ENCODE data around the gene RAI14. TPM values are rescaled to one million over a fixed set of nuclear protein-coding genes. Genes with fewer than 3 reads are reported as not detected.
A peak's percentile ranks its signal among the peaks of the same experiment; 100 is the strongest.

Gene RAI14
- total RNA-seq, 6 experiments from 2014 or later, result 11.9 to 30.8 (median 20.8) TPM

DNA sequence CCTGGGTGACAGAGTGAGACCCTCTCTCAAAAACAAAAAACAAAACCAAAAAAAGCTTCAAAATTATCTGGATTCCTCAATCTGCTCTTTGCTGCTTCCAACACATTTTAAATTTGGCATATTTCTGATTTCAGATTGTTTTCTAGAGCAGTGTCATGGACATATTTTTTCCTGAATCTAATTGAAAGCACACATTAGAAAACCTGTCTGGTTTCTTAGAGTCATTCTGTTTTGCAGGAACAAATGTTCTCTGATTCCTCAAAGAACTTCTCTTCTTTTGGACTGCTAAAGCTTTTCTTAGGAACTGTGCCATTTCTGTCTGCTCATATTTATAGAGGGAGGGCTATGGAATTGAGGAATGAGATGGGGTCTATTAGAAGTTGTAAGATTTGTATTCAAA lies 81.6 kb downstream of the RAI14 start:
- H3K27ac ChIP-seq, result peak overlapping the region in 1 of 3 donors; percentile 20
- DNase-seq, result no peak
- H3K9me3 ChIP-seq, result no peaks in the 10 kb centered on the region
- peaks cover 0 to 19% (median 4%) of the 10 kb centered on the region in 4 donors for H3K4me1 ChIP-seq
- TF ChIP-seq POLR2A (IDR thresholded peaks at IDR 0.05), result no peak
- TF ChIP-seq CTCF (IDR thresholded peaks at IDR 0.05), result no peak
- H3K4me3 ChIP-seq, result no peak overlapping the region
- intact Hi-C loops (cut with DNase I), result no loop called here
- no peaks in the 10 kb centered on the region for H3K36me3 ChIP-seq
- H3K27me3 ChIP-seq, result no peaks in the 10 kb centered on the region
- ATAC-seq, result no peak

GRCh38 chr5:34738381-34738780 lies 82.3 kb downstream of the RAI14 start:
- no CpG with 5 or more reads among the region's 1 CpG for WGBS (ENCODE audit: insufficient coverage, low coverage, low lambda C conversion rate, missing lambda C conversion rate)
- Histone ChIP-seq H3K9me3 (no peaks in the 10 kb centered on the region), H3K27ac (peak overlapping the region in 1 of 3 donors; percentile 20), H3K4me1 (peaks cover 0 to 19% (median 3%) of the 10 kb centered on the region in 4 donors), H3K27me3 (no peaks in the 10 kb centered on the region), H3K4me3 (no peak overlapping the region), H3K36me3 (no peaks in the 10 kb centered on the region)
- ATAC-seq (peak; percentile 39 to 87 (median 66)), DNase-seq (peak in 2 of 3 donors; percentile 62)
- TF ChIP-seq POLR2A (IDR thresholded peaks at IDR 0.05), result no peak
- TF ChIP-seq CTCF (IDR thresholded peaks at IDR 0.05), result no peak
- intact Hi-C loops (cut with DNase I), result no loop called here

GRCh38 chr5:34740389-34740806 lies 84.3 kb downstream of the RAI14 start:
- H3K9me3 ChIP-seq, result no peaks in the 10 kb centered on the region
- H3K4me3 ChIP-seq, result no peak overlapping the region
- DNase-seq (no peak), ATAC-seq (peak in 3 of 4 donors; percentile 8 to 42 (median 29))
- H3K4me1 ChIP-seq, result peaks cover 0 to 19% (median 3%) of the 10 kb centered on the region in 4 donors
- no peak for TF ChIP-seq POLR2A (IDR thresholded peaks at IDR 0.05)
- no peak for TF ChIP-seq CTCF (IDR thresholded peaks at IDR 0.05)
- H3K27me3 ChIP-seq, result no peaks in the 10 kb centered on the region
- H3K36me3 ChIP-seq, result no peaks in the 10 kb centered on the region
- H3K27ac ChIP-seq, result no peak overlapping the region
- intact Hi-C loops (cut with DNase I), result no loop called here
- 10% methylated on average over 1 of the region's 3 CpGs for WGBS (ENCODE audit: insufficient coverage, low coverage, low lambda C conversion rate, missing lambda C conversion rate)

GRCh38 chr5:34742061-34742460 lies 85.9 kb downstream of the RAI14 start:
- no peak overlapping the region for H3K27ac ChIP-seq
- DNase-seq (no peak), ATAC-seq (no peak)
- H3K9me3 ChIP-seq, result no peaks in the 10 kb centered on the region
- H3K36me3 ChIP-seq, result no peaks in the 10 kb centered on the region
- H3K27me3 ChIP-seq, result no peaks in the 10 kb centered on the region
- intact Hi-C loops (cut with DNase I), result no loop called here
- TF ChIP-seq POLR2A (IDR thresholded peaks at IDR 0.05) (no peak), CTCF (IDR thresholded peaks at IDR 0.05) (no peak)
- WGBS (ENCODE audit: insufficient coverage, low coverage, low lambda C conversion rate, missing lambda C conversion rate), result 90% methylated on average over 9 of the region's 11 CpGs
- peaks cover 0 to 10% (median 0%) of the 10 kb centered on the region in 4 donors for H3K4me1 ChIP-seq
- no peak overlapping the region for H3K4me3 ChIP-seq

GRCh38 chr5:34743878-34744277 lies 87.8 kb downstream of the RAI14 start:
- no peaks in the 10 kb centered on the region for H3K36me3 ChIP-seq
- WGBS (ENCODE audit: insufficient coverage, low coverage, low lambda C conversion rate, missing lambda C conversion rate), result 75% methylated on average over 3 of the region's 3 CpGs
- DNase-seq (no peak), ATAC-seq (no peak)
- TF ChIP-seq POLR2A (IDR thresholded peaks at IDR 0.05), result no peak
- no peak for TF ChIP-seq CTCF (IDR thresholded peaks at IDR 0.05)
- no peaks in the 10 kb centered on the region for H3K9me3 ChIP-seq
- no peak overlapping the region for H3K27ac ChIP-seq
- no peak overlapping the region for H3K4me3 ChIP-seq
- no peaks in the 10 kb centered on the region for H3K27me3 ChIP-seq
- intact Hi-C loops (cut with DNase I), result no loop called here
- H3K4me1 ChIP-seq, result no peaks in the 10 kb centered on the region

Data from right lobe of liver (tissue), 6 donors.